Prostate gland (tissue), 2 donors: ENCODE results near the gene PGBD1. TPM values are rescaled to one million over a fixed set of nuclear protein-coding genes. Genes with fewer than 3 reads are reported as not detected.
A peak's percentile ranks its signal among the peaks of the same experiment; 100 is the strongest.

Source experiments
- DNase-seq: peaks from one replicate; pipeline ENCODE4 v3.0.0-alpha.2; 2019; ENCODE audit warnings: low spot score
- H3K27ac ChIP-seq, 2 donors: fragments of 200-600 bp; sonication (generic); 2 replicates each; pipeline ENCODE4 v1.5.1; 2017 to 2019
- H3K27me3 ChIP-seq: fragments of 200-600 bp; sonication (generic); replicated peaks from 2 replicates; pipeline ENCODE4 v1.5.1; 2019; ENCODE audit not compliant: insufficient read depth
- H3K36me3 ChIP-seq, 2 donors: fragments of 200-600 bp; sonication (generic); 1 replicate in 1 of 2; 2 replicates in 1 of 2; pipeline versions ENCODE4 v1.5.1 to v1.8.1; 2017 to 2019
- H3K4me1 ChIP-seq: fragments of 200-600 bp; sonication (generic); replicated peaks from 2 replicates; pipeline ENCODE4 v1.5.1; 2019
- H3K4me3 ChIP-seq, 2 donors: fragments of 200-600 bp; sonication (generic); 2 replicates each; pipeline ENCODE4 v1.5.1; 2017 to 2019
- H3K9me3 ChIP-seq: fragments of 200-600 bp; sonication (generic); 2 replicates; pipeline ENCODE4 v1.5.1; 2017
- CTCF ChIP-seq, 4 experiments: fragments of 200-600 bp in 2 of 4; fragments of 450-650 bp in 2 of 4; sonication (generic) in 2 of 4; IDR thresholded peaks; 1 replicate in 3 of 4; 2 replicates in 1 of 4; pipeline ENCODE4 v1.5.1; 2016 to 2019; ENCODE audit warnings: antibody characterized with exemption in 4 of 4, mild to moderate bottlenecking in 2 of 4, moderate library complexity in 2 of 4
- POLR2A ChIP-seq: fragments of 450-650 bp; IDR thresholded peaks from one replicate; pipeline ENCODE4 v1.6.1; 2016; ENCODE audit warnings: antibody characterized with exemption, mild to moderate bottlenecking
- POLR2AphosphoS5 ChIP-seq: sonication (generic); formaldehyde crosslinking; IDR thresholded peaks from one replicate; pipeline ENCODE4 v1.6.1; 2017; ENCODE audit warnings: antibody characterized with exemption
- WGBS: methylation state at CpG from one replicate; pipeline ENCODE4 v1.1.5; 2018; 5-methylcytosine and 5-hydroxymethylcytosine counted together
- intact Hi-C: fragments of 100-400 bp; cut with DNase I; formaldehyde crosslinking; loops from one replicate; pipeline ENCODE4 v1.14.2; 2022
- total RNA-seq, 2 donors: library from RNA; depleted of rRNA; stranded (reverse); fragments of >200 nt; gene quantifications; one replicate each; pipeline ENCODE4 v1.1.0, GENCODE V29; 2016

Gene PGBD1
- total RNA-seq, 2 donors from 2014 or later = 4.2 to 4.6 TPM

- TF ChIP-seq CTCF (IDR thresholded peaks at IDR 0.05) (no peak), POLR2A (no peak), POLR2AphosphoS5 (no peak)
- 0% methylated on average over 19 of the region's 25 CpGs for WGBS
- H3K9me3 ChIP-seq = no peaks in the 10 kb centered on the region
- no peaks in the 10 kb centered on the region for H3K4me1 ChIP-seq
- H3K27ac ChIP-seq = peak overlapping the region; percentile 26 to 35
- peak overlapping the region; percentile 66 to 67 for H3K4me3 ChIP-seq
- H3K36me3 ChIP-seq = no peaks in the 10 kb centered on the region
- DNase-seq = no peak
- intact Hi-C loops = loop anchor here (10.0 kb wide), 1 partner anchor 117 kb away; no protein-coding TSS in a partner anchor
- no peaks in the 10 kb centered on the region for H3K27me3 ChIP-seq
Observed at GRCh38 chr6:28251661-28252008, 29.7 kb upstream of the PGBD1 start.

GRCh38 chr6:28252009-28252975 is 29.1 kb upstream of the PGBD1 start, which contains the start of gene ZKSCAN4:
ZKSCAN4 (minus strand) TSS chr6:28252269; CDS start chr6:28251980, 289 bp downstream.
- intact Hi-C loops = loop anchor here (10.0 kb wide), 1 partner anchor 117 kb away; no protein-coding TSS in a partner anchor
- Histone ChIP-seq H3K4me1 (no peaks in the 10 kb centered on the region), H3K27me3 (no peaks in the 10 kb centered on the region), H3K4me3 (peak within 1 kb of the TSS; percentile 66 to 67), H3K9me3 (no peaks in the 10 kb centered on the region), H3K27ac (peak within 1 kb of the TSS; percentile 26 to 35), H3K36me3 (no peaks in the 10 kb centered on the region)
- DNase-seq = peak; percentile 66
- WGBS = 8% methylated on average over 14 of the region's 14 CpGs
- TF ChIP-seq CTCF (IDR thresholded peaks at IDR 0.05) (no peak), POLR2AphosphoS5 (peak; percentile 83)

GRCh38 chr6:28254121-28254519 is 27.3 kb upstream of the PGBD1 start:
- 100% methylated on average over 1 of the region's 1 CpG for WGBS
- no peaks in the 10 kb centered on the region for H3K27me3 ChIP-seq
- no peak overlapping the region for H3K4me3 ChIP-seq
- no peaks in the 10 kb centered on the region for H3K4me1 ChIP-seq
- TF ChIP-seq POLR2A (no peak), CTCF (IDR thresholded peaks at IDR 0.05) (no peak), POLR2AphosphoS5 (no peak)
- no peaks in the 10 kb centered on the region for H3K9me3 ChIP-seq
- no peak for DNase-seq
- intact Hi-C loops = loop anchor here (10.0 kb wide), 1 partner anchor 119 kb away; no protein-coding TSS in a partner anchor
- no peaks in the 10 kb centered on the region for H3K36me3 ChIP-seq
- no peak overlapping the region for H3K27ac ChIP-seq

GRCh38 chr6:28257042-28257441 is 24.3 kb upstream of the PGBD1 start:
- Histone ChIP-seq H3K27me3 (no peaks in the 10 kb centered on the region), H3K4me3 (no peak overlapping the region), H3K27ac (no peak overlapping the region), H3K4me1 (no peaks in the 10 kb centered on the region), H3K36me3 (no peaks in the 10 kb centered on the region), H3K9me3 (no peaks in the 10 kb centered on the region)
- no peak for TF ChIP-seq CTCF (IDR thresholded peaks at IDR 0.05)
- no peak for TF ChIP-seq POLR2A
- no peak for TF ChIP-seq POLR2AphosphoS5
- intact Hi-C loops = loop anchor here (10.0 kb wide), 1 partner anchor 122 kb away; no protein-coding TSS in a partner anchor
- WGBS = no CpG with 5 or more reads among the region's 1 CpG
- no peak for DNase-seq
